Thyroid gland (tissue), 4 donors: ENCODE measurements around the gene OR8B3.

ENCODE experiments used
- CTCF ChIP-seq, 6 experiments: fragments of 200-600 bp in 3 of 6; fragments of 450-650 bp in 3 of 6; sonication (generic) in 3 of 6; IDR thresholded peaks; one replicate each; pipeline ENCODE4 v1.5.1; 2016 to 2019; ENCODE audit warnings: antibody characterized with exemption in 6 of 6, mild to moderate bottlenecking in 2 of 6, inconsistent platforms in 1 of 6, moderate library complexity in 1 of 6
- POLR2A ChIP-seq, 2 donors: fragments of 450-650 bp; IDR thresholded peaks; one replicate each; pipeline ENCODE4 v1.6.1; 2017; ENCODE audit warnings: antibody characterized with exemption in 2 of 2, mild to moderate bottlenecking in 2 of 2, moderate library complexity in 1 of 2

- TF ChIP-seq CTCF (IDR thresholded peaks at IDR 0.05) (no peak), POLR2A (IDR thresholded peaks at IDR 0.05) (no peak)
Measured at GRCh38 chr11:124398924-124399323, at the start of gene OR8B3.
